ENCODE measurements around the gene ADGRV1.

GRCh38 chr5:90981177-90981576 is 422.6 kb downstream of the ADGRV1 start:
- TF ChIP-seq CTCF (IDR thresholded peaks at IDR 0.05; ENCODE audit: low read depth, low read length): no peak
- TF ChIP-seq POLR2A (IDR thresholded peaks at IDR 0.05; ENCODE audit: extremely low read depth, insufficient read length): no peak

Measured in NB4 (cell line).